K562 (cell line): Measurements from ENCODE around the gene CBLC. TPM values are rescaled to one million over a fixed set of nuclear protein-coding genes. Genes with fewer than 3 reads are reported as not detected.

Experiments used
- CEBPG ChIP-seq, 3 experiments: fragments of 200-800 bp in 1 of 3; sonication (Bioruptor generic) in 1 of 3; sonication (generic) in 1 of 3; formaldehyde crosslinking in 1 of 3; IDR thresholded peaks in 2 of 3; conservative IDR thresholded peaks in 1 of 3; 2 replicates each; pipeline versions ENCODE4 v1.6.1 to v1.8.0; 2016 to 2022; ENCODE audit warnings: missing compliant biosample characterization in 2 of 3, missing genetic modification characterization in 2 of 3, mild to moderate bottlenecking in 1 of 3, missing genetic modification reagents in 1 of 3
- CREM ChIP-seq: IDR thresholded peaks from 2 replicates; pipeline ENCODE4 v1.6.1; 2014; ENCODE audit warnings: antibody characterized with exemption, low read depth
- MEIS2 ChIP-seq: fragments of 450-650 bp; IDR thresholded peaks from 2 replicates; pipeline ENCODE4 v1.6.1; 2014; ENCODE audit warnings: mild to moderate bottlenecking; ENCODE audit not compliant: partially characterized antibody
- NRF1 ChIP-seq, 2 experiments: fragments of 450-650 bp; IDR thresholded peaks in 1 of 2; conservative IDR thresholded peaks in 1 of 2; 2 replicates each; pipeline ENCODE4 v1.6.1; 2014; ENCODE audit warnings: mild to moderate bottlenecking in 2 of 2
- RCOR1 ChIP-seq, 2 experiments: IDR thresholded peaks; 2 replicates each; pipeline ENCODE4 v1.6.1; 2012; ENCODE audit warnings: low read depth in 2 of 2, low read length in 2 of 2, borderline replicate concordance in 1 of 2, improper control_type of control experiment in 1 of 2
- SIN3A ChIP-seq, 2 experiments: fragments of 150-350 bp in 1 of 2; IDR thresholded peaks; 2 replicates each; pipeline ENCODE4 v1.6.1; 2011 to 2016; ENCODE audit warnings: borderline replicate concordance in 2 of 2, low read depth in 2 of 2, low read length in 2 of 2, mild to moderate bottlenecking in 2 of 2, moderate library complexity in 2 of 2; ENCODE audit not compliant: control insufficient read depth in 1 of 2
- SPI1 ChIP-seq: IDR thresholded peaks from 2 replicates; pipeline ENCODE4 v1.6.1; 2011; ENCODE audit warnings: low read depth, low read length, control low read depth, borderline replicate concordance
- TAL1 ChIP-seq: fragments of 450-650 bp; IDR thresholded peaks from 2 replicates; pipeline ENCODE4 v1.6.1; 2016; ENCODE audit warnings: mild to moderate bottlenecking
- WHSC1 ChIP-seq: IDR thresholded peaks from one replicate; pipeline ENCODE4 v1.6.1; 2012; ENCODE audit warnings: low read length, control low read depth, inconsistent platforms
- ZFX ChIP-seq: sonication (generic); formaldehyde crosslinking; IDR thresholded peaks from 2 replicates; pipeline ENCODE4 v1.8.0; 2022; ENCODE audit warnings: mild to moderate bottlenecking, missing genetic modification reagents, moderate library complexity
- ZNF347 ChIP-seq: fragments of 450-650 bp; formaldehyde crosslinking; IDR thresholded peaks from 2 replicates; pipeline ENCODE4 v1.4.0; 2020; ENCODE audit warnings: low read depth, mild to moderate bottlenecking, moderate library complexity
- ZNF431 ChIP-seq: sonication (generic); formaldehyde crosslinking; IDR thresholded peaks from 2 replicates; pipeline ENCODE4 v1.8.0; 2022; ENCODE audit warnings: mild to moderate bottlenecking, missing genetic modification reagents
- ZNF444 ChIP-seq: fragments of 250-450 bp; sonication (Bioruptor Pico); IDR thresholded peaks from 2 replicates; pipeline ENCODE4 v1.4.0; 2020; ENCODE audit warnings: mild to moderate bottlenecking, moderate library complexity
- ZSCAN32 ChIP-seq: fragments of 450-650 bp; formaldehyde crosslinking; IDR thresholded peaks from 2 replicates; pipeline ENCODE4 v1.4.0; 2020; ENCODE audit warnings: mild to moderate bottlenecking, moderate library complexity
- polyA plus RNA-seq, 8 experiments: library from polyadenylated mRNA; depleted of rRNA in 4 of 8; stranded (reverse) in 5 of 8; unstranded in 3 of 8; fragments of >200 nt; fragmentation: Nextera tagmentation in 2 of 8; fragmentation: Illumina TruSeq in 1 of 8; extraction: Ambion mirVana in 2 of 8; extraction: Trizol in 1 of 8; gene quantifications; 2 replicates each; pipeline versions ENCODE4 v1.2.1 to v1.2.3, GENCODE V29; 2011 to 2014; ENCODE audit warnings: inconsistent platforms in 1 of 8, missing spikeins in 1 of 8
- total RNA-seq, 7 experiments: library from RNA; depleted of rRNA in 6 of 7; stranded (reverse); fragments of >200 nt in 6 of 7; fragmentation: Illumina TruSeq in 2 of 7; extraction: Trizol in 2 of 7; gene quantifications; 2 replicates each; pipeline versions ENCODE4 v1.2.1 to v1.2.3, GENCODE V29; 2011 to 2021; ENCODE audit warnings: low replicate concordance in 1 of 7
- TF ChIP-seq, protein P1 (sequence below): fragments of 250-450 bp; sonication (Bioruptor Pico); IDR thresholded peaks from 2 replicates; pipeline ENCODE4 v1.5.0; 2022; ENCODE audit warnings: mild to moderate bottlenecking
- TF ChIP-seq, protein P2 (sequence below): fragments of 250-450 bp; sonication (Bioruptor Pico); IDR thresholded peaks from 2 replicates; pipeline ENCODE4 v1.4.0; 2020; ENCODE audit warnings: mild to moderate bottlenecking, moderate library complexity, borderline replicate concordance
- TF ChIP-seq, protein P3 (sequence below), 2 experiments: IDR thresholded peaks in 1 of 2; conservative IDR thresholded peaks in 1 of 2; 2 replicates each; pipeline ENCODE4 v1.6.1; 2016; ENCODE audit warnings: low read depth in 2 of 2, mild to moderate bottlenecking in 1 of 2, missing compliant biosample characterization in 1 of 2, missing genetic modification characterization in 1 of 2, moderate library complexity in 1 of 2

CBLC gene
- total and polyA plus RNA-seq, 9 of the 15 experiments (the other 6 are each of a cell fraction or from before 2014, with no cell fraction given) = 0.09 TPM; not detected in 8

GRCh38 chr19:44848036-44848811, 70.5 kb downstream of the CBLC start (continued):
- TF ChIP-seq, protein P1, sequence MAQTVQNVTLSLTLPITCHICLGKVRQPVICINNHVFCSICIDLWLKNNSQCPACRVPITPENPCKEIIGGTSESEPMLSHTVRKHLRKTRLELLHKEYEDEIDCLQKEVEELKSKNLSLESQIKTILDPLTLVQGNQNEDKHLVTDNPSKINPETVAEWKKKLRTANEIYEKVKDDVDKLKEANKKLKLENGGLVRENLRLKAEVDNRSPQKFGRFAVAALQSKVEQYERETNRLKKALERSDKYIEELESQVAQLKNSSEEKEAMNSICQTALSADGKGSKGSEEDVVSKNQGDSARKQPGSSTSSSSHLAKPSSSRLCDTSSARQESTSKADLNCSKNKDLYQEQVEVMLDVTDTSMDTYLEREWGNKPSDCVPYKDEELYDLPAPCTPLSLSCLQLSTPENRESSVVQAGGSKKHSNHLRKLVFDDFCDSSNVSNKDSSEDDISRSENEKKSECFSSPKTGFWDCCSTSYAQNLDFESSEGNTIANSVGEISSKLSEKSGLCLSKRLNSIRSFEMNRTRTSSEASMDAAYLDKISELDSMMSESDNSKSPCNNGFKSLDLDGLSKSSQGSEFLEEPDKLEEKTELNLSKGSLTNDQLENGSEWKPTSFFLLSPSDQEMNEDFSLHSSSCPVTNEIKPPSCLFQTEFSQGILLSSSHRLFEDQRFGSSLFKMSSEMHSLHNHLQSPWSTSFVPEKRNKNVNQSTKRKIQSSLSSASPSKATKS (CRISPR knock-in tag) = no peak
- no peak for TF ChIP-seq ZNF347 (CRISPR knock-in tag)
- TF ChIP-seq ZNF444 (CRISPR knock-in tag) = no peak
- no peak for TF ChIP-seq ZFX (CRISPR knock-in tag)
- 0 out of 4 replicates have a peak, but pooled peaks of 1 of the 2 experiments have one; percentile 23 for TF ChIP-seq NRF1 (conservative IDR thresholded peaks at IDR 0.05 in 1 of 2, IDR thresholded peaks at IDR 0.05 in 1 of 2)
- TF ChIP-seq MEIS2 = no peak
- no peak for TF ChIP-seq RCOR1 (IDR thresholded peaks at IDR 0.05; ENCODE audit: borderline replicate concordance in 1 of 2, low read depth in 2 of 2, low read length in 2 of 2)
- 0 out of 4 replicates have a peak, but pooled peaks of 1 of the 2 experiments have one; percentile 14 for TF ChIP-seq SIN3A (IDR thresholded peaks at IDR 0.05; ENCODE audit: borderline replicate concordance in 2 of 2, control insufficient read depth in 1 of 2, low read depth in 2 of 2, low read length in 2 of 2)
- no peak for TF ChIP-seq WHSC1
- no peak for TF ChIP-seq ZSCAN32 (CRISPR knock-in tag)
- no peak for TF ChIP-seq CEBPG (CRISPR knock-in tag; IDR thresholded peaks at IDR 0.05)
- TF ChIP-seq CEBPG (tag; conservative IDR thresholded peaks at IDR 0.05 in 1 of 2, IDR thresholded peaks at IDR 0.05 in 1 of 2) = no peak
- TF ChIP-seq, protein P2, sequence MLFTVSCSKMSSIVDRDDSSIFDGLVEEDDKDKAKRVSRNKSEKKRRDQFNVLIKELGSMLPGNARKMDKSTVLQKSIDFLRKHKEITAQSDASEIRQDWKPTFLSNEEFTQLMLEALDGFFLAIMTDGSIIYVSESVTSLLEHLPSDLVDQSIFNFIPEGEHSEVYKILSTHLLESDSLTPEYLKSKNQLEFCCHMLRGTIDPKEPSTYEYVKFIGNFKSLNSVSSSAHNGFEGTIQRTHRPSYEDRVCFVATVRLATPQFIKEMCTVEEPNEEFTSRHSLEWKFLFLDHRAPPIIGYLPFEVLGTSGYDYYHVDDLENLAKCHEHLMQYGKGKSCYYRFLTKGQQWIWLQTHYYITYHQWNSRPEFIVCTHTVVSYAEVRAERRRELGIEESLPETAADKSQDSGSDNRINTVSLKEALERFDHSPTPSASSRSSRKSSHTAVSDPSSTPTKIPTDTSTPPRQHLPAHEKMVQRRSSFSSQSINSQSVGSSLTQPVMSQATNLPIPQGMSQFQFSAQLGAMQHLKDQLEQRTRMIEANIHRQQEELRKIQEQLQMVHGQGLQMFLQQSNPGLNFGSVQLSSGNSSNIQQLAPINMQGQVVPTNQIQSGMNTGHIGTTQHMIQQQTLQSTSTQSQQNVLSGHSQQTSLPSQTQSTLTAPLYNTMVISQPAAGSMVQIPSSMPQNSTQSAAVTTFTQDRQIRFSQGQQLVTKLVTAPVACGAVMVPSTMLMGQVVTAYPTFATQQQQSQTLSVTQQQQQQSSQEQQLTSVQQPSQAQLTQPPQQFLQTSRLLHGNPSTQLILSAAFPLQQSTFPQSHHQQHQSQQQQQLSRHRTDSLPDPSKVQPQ (CRISPR knock-in tag) = no peak
- no peak for TF ChIP-seq TAL1
- TF ChIP-seq SPI1 = no peak
- TF ChIP-seq, protein P3, sequence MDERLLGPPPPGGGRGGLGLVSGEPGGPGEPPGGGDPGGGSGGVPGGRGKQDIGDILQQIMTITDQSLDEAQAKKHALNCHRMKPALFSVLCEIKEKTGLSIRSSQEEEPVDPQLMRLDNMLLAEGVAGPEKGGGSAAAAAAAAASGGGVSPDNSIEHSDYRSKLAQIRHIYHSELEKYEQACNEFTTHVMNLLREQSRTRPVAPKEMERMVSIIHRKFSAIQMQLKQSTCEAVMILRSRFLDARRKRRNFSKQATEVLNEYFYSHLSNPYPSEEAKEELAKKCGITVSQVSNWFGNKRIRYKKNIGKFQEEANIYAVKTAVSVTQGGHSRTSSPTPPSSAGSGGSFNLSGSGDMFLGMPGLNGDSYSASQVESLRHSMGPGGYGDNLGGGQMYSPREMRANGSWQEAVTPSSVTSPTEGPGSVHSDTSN (CRISPR knock-in tag; IDR thresholded peaks at IDR 0.05; ENCODE audit: low read depth) = no peak
- TF ChIP-seq, protein P3 (tag; conservative IDR thresholded peaks at IDR 0.05; ENCODE audit: low read depth) = no peak
- no peak for TF ChIP-seq ZNF431 (CRISPR knock-in tag)
- no peak for TF ChIP-seq CREM
